Neural cell (in vitro differentiated cells): ENCODE measurements around the gene PI3.

Experiments
- CTCF ChIP-seq: fragments of 450-650 bp; IDR thresholded peaks from 2 replicates; pipeline ENCODE4 v1.5.1; 2014; ENCODE audit warnings: antibody characterized with exemption, mild to moderate bottlenecking, moderate library complexity; ENCODE audit not compliant: poor library complexity, severe bottlenecking
- TF ChIP-seq, protein P1 (sequence below): IDR thresholded peaks from 2 replicates; pipeline ENCODE4 v1.6.1; 2012; ENCODE audit warnings: borderline replicate concordance

DNA sequence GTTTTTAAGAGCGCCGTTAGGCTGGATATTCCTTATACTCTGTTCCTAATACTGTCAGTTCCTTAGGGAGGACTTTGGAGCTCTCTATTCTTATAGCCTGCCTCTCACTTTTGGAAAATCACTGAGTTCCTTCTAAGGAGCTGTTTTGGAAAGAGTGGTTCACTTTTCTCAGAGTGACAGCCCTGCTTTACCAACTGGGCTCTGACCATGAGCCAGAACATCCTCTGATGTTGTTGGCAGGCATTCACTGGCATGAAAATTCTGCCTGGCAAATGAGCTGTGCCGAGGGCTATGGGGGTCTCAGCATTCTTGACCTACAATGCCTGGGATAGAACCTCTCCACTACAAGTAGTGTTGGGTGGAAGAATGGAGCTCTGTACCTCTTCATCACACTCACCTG is 17.2 kb downstream of the PI3 start:
- no peak for TF ChIP-seq CTCF
- TF ChIP-seq, protein P1, sequence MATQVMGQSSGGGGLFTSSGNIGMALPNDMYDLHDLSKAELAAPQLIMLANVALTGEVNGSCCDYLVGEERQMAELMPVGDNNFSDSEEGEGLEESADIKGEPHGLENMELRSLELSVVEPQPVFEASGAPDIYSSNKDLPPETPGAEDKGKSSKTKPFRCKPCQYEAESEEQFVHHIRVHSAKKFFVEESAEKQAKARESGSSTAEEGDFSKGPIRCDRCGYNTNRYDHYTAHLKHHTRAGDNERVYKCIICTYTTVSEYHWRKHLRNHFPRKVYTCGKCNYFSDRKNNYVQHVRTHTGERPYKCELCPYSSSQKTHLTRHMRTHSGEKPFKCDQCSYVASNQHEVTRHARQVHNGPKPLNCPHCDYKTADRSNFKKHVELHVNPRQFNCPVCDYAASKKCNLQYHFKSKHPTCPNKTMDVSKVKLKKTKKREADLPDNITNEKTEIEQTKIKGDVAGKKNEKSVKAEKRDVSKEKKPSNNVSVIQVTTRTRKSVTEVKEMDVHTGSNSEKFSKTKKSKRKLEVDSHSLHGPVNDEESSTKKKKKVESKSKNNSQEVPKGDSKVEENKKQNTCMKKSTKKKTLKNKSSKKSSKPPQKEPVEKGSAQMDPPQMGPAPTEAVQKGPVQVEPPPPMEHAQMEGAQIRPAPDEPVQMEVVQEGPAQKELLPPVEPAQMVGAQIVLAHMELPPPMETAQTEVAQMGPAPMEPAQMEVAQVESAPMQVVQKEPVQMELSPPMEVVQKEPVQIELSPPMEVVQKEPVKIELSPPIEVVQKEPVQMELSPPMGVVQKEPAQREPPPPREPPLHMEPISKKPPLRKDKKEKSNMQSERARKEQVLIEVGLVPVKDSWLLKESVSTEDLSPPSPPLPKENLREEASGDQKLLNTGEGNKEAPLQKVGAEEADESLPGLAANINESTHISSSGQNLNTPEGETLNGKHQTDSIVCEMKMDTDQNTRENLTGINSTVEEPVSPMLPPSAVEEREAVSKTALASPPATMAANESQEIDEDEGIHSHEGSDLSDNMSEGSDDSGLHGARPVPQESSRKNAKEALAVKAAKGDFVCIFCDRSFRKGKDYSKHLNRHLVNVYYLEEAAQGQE = no peak
